Upper lobe of left lung (tissue), 6 donors: Measurements from ENCODE around the gene IDH3B. TPM values are rescaled to one million over a fixed set of nuclear protein-coding genes. Genes with fewer than 3 reads are reported as not detected.

Experiments used
- ATAC-seq, 2 donors: fragments of 200-7000 bp; cut with Tn5 transposase; one replicate each; pipeline ENCODE4 v1.9.1; 2022; ENCODE audit warnings: mild to moderate bottlenecking in 2 of 2, moderate library complexity in 2 of 2; ENCODE audit not compliant: low FRiP score in 2 of 2
- DNase-seq, 2 donors: peaks; one replicate each; pipeline ENCODE4 v3.0.0-alpha.2; 2019 to 2020
- H3K27ac ChIP-seq, 4 donors: fragments of 200-600 bp; sonication (generic); one replicate each; pipeline ENCODE4 v1.5.1; 2016 to 2019
- H3K27me3 ChIP-seq, 4 donors: fragments of 200-600 bp; sonication (generic); one replicate each; pipeline ENCODE4 v1.5.1; 2017 to 2019
- H3K36me3 ChIP-seq, 4 donors: fragments of 200-600 bp; sonication (generic); one replicate each; pipeline ENCODE4 v1.5.1; 2016 to 2019
- H3K4me1 ChIP-seq, 4 donors: fragments of 200-600 bp; sonication (generic); one replicate each; pipeline ENCODE4 v1.5.1; 2018 to 2019
- H3K4me3 ChIP-seq, 4 donors: fragments of 200-600 bp; sonication (generic); one replicate each; pipeline ENCODE4 v1.5.1; 2017 to 2019; ENCODE audit warnings: mild to moderate bottlenecking in 2 of 4, moderate library complexity in 1 of 4
- H3K9me3 ChIP-seq, 4 donors: fragments of 200-600 bp; sonication (generic); one replicate each; pipeline ENCODE4 v1.5.1; 2018 to 2019
- CTCF ChIP-seq, 6 experiments: fragments of 450-650 bp in 4 of 6; fragments of 200-600 bp in 2 of 6; sonication (generic) in 2 of 6; IDR thresholded peaks; one replicate each; pipeline ENCODE4 v1.5.1; 2016 to 2019; ENCODE audit warnings: antibody characterized with exemption in 6 of 6
- EP300 ChIP-seq, 4 donors: sonication (generic); formaldehyde crosslinking; IDR thresholded peaks; one replicate each; pipeline ENCODE4 v1.5.1; 2017; ENCODE audit warnings: antibody characterized with exemption in 4 of 4, control low read depth in 2 of 4
- POLR2A ChIP-seq, 4 donors: fragments of 450-650 bp; IDR thresholded peaks; one replicate each; pipeline ENCODE4 v1.5.1; 2016 to 2017; ENCODE audit warnings: antibody characterized with exemption in 4 of 4, mild to moderate bottlenecking in 2 of 4
- POLR2AphosphoS5 ChIP-seq, 2 donors: sonication (generic); formaldehyde crosslinking; IDR thresholded peaks; one replicate each; pipeline ENCODE4 v1.5.1; 2017; ENCODE audit warnings: antibody characterized with exemption in 2 of 2
- WGBS, 2 donors: methylation state at CpG; one replicate each; pipeline ENCODE4 v1.1.5; 2017 to 2018; 5-methylcytosine and 5-hydroxymethylcytosine counted together
- total RNA-seq, 6 donors: library from RNA; depleted of rRNA in 4 of 6; stranded (reverse); fragments of >200 nt in 4 of 6; gene quantifications; one replicate each; pipeline versions ENCODE4 v1.1.0 to v1.2.1, GENCODE V29; 2016 to 2021
- donor health status: DM: no; HTN: no; CAD: no; lungs with moderate emphysema.
- donor health status: DM: no; HTN: yes; CAD: no; lungs with severe emphysema.

The IDH3B gene
- total RNA-seq = 100 to 1,000 TPM in 1 of 6 donors, 10 to 100 TPM in 5; 64.7 to 108 (median 75.0) TPM

- TF ChIP-seq POLR2AphosphoS5 (IDR thresholded peaks at IDR 0.05) (peak; percentile 98 to 99), CTCF (IDR thresholded peaks at IDR 0.05) (peak in 2 of 6 experiments; percentile 13 to 29), EP300 (IDR thresholded peaks at IDR 0.05) (peak in 1 of 4 donors; percentile 53), POLR2A (IDR thresholded peaks at IDR 0.05) (peak in 3 of 4 donors; percentile 69 to 93 (median 76))
- H3K9me3 ChIP-seq = no peaks in the 10 kb centered on the region
- H3K36me3 ChIP-seq = peaks cover 4 to 34% (median 23%) of the 10 kb centered on the region in 4 donors
- DNase-seq (peak; percentile 92 to 98), ATAC-seq (peak; percentile 93 to 98)
- no peaks in the 10 kb centered on the region for H3K27me3 ChIP-seq
- peak within 1 kb of the TSS; percentile 76 to 94 (median 88) for H3K4me3 ChIP-seq
- 11 to 16% methylated on average over 29 to 48 of the region's 49 CpGs for WGBS, 2 donors
- H3K27ac ChIP-seq = peak within 1 kb of the TSS; percentile 84 to 97 (median 90)
- H3K4me1 ChIP-seq = peaks cover 11 to 15% (median 12%) of the 10 kb centered on the region in 4 donors
Observed at GRCh38 chr20:2663887-2664719, at the start of gene IDH3B. Gene IDH3B (minus strand): TSS chr20:2664216. CDS start chr20:2664188, 28 bp downstream.

- TF ChIP-seq CTCF (IDR thresholded peaks at IDR 0.05) (peak in 1 of 6 experiments; percentile 6), POLR2A (IDR thresholded peaks at IDR 0.05) (no peak), POLR2AphosphoS5 (IDR thresholded peaks at IDR 0.05) (no peak), EP300 (IDR thresholded peaks at IDR 0.05) (no peak)
- DNase-seq (no peak), ATAC-seq (no peak)
- H3K4me3 ChIP-seq = no peak overlapping the region
- no peaks in the 10 kb centered on the region for H3K27me3 ChIP-seq
- no peaks in the 10 kb centered on the region for H3K36me3 ChIP-seq
- WGBS, 2 donors = 26 to 32% methylated on average over 3 of the region's 3 CpGs
- no peaks in the 10 kb centered on the region for H3K4me1 ChIP-seq
- H3K27ac ChIP-seq = no peak overlapping the region
- peaks cover 0 to 6% (median 4%) of the 10 kb centered on the region in 4 donors for H3K9me3 ChIP-seq
Observed at GRCh38 chr20:2713285-2713684, 49.3 kb upstream of the IDH3B start.

- no peak overlapping the region for H3K4me3 ChIP-seq
- 73 to 75% methylated on average over 12 to 17 of the region's 17 CpGs for WGBS, 2 donors
- no peak overlapping the region for H3K27ac ChIP-seq
- H3K27me3 ChIP-seq = no peaks in the 10 kb centered on the region
- ATAC-seq (no peak), DNase-seq (peak in 1 of 2 donors; percentile 33)
- no peaks in the 10 kb centered on the region for H3K9me3 ChIP-seq
- no peaks in the 10 kb centered on the region for H3K4me1 ChIP-seq
- TF ChIP-seq CTCF (IDR thresholded peaks at IDR 0.05) (no peak), POLR2A (IDR thresholded peaks at IDR 0.05) (no peak), POLR2AphosphoS5 (IDR thresholded peaks at IDR 0.05) (no peak), EP300 (IDR thresholded peaks at IDR 0.05) (no peak)
- peaks cover 0 to 5% (median 0%) of the 10 kb centered on the region in 4 donors for H3K36me3 ChIP-seq
Observed at GRCh38 chr20:2709205-2709981, 45.4 kb upstream of the IDH3B start.

- H3K4me1 ChIP-seq = no peaks in the 10 kb centered on the region
- peaks cover 0 to 5% (median 0%) of the 10 kb centered on the region in 4 donors for H3K36me3 ChIP-seq
- TF ChIP-seq POLR2A (IDR thresholded peaks at IDR 0.05) (no peak), EP300 (IDR thresholded peaks at IDR 0.05) (no peak), POLR2AphosphoS5 (IDR thresholded peaks at IDR 0.05) (no peak), CTCF (IDR thresholded peaks at IDR 0.05) (no peak)
- 80 to 89% methylated on average over 9 of the region's 9 CpGs for WGBS, 2 donors
- H3K4me3 ChIP-seq = no peak overlapping the region
- no peaks in the 10 kb centered on the region for H3K27me3 ChIP-seq
- no peaks in the 10 kb centered on the region for H3K9me3 ChIP-seq
- DNase-seq = no peak
- H3K27ac ChIP-seq = no peak overlapping the region
- no peak for ATAC-seq
Observed at GRCh38 chr20:2708665-2709064, 44.6 kb upstream of the IDH3B start.
